IPS-20b (cell line): ENCODE results near the gene ACOT13.
"Not testable (repeated sequence)": the region's sequence is repeated elsewhere in the genome, so short reads cannot be mapped to it uniquely, and the experiment has no call there.

Source experiments
- H3K27ac ChIP-seq: one replicate; pipeline ENCODE4 v1.5.1; 2013; ENCODE audit warnings: low read length
- H3K27me3 ChIP-seq: 2 replicates; pipeline ENCODE4 v1.6.1; 2013; ENCODE audit warnings: mild to moderate bottlenecking, low read length, inconsistent platforms; ENCODE audit not compliant: insufficient read depth
- H3K36me3 ChIP-seq: 2 replicates; pipeline ENCODE4 v1.6.1; 2013; ENCODE audit warnings: low read depth, mild to moderate bottlenecking, inconsistent platforms, low read length, moderate library complexity; ENCODE audit not compliant: insufficient read depth
- H3K4me1 ChIP-seq: 2 replicates; pipeline ENCODE4 v1.6.1; 2013; ENCODE audit warnings: mild to moderate bottlenecking, control low read depth, inconsistent platforms, low read length, moderate library complexity; ENCODE audit not compliant: insufficient read depth
- H3K4me3 ChIP-seq: 2 replicates; pipeline ENCODE4 v1.5.1; 2013; ENCODE audit warnings: mild to moderate bottlenecking, low read length, inconsistent platforms
- H3K9ac ChIP-seq: 2 replicates; pipeline ENCODE4 v1.6.1; 2013; ENCODE audit warnings: low read depth, mild to moderate bottlenecking, inconsistent platforms, low read length, moderate library complexity
- H3K9me3 ChIP-seq: 2 replicates; pipeline ENCODE4 v1.6.1; 2013; ENCODE audit warnings: mild to moderate bottlenecking, low read depth, low read length, inconsistent platforms; ENCODE audit not compliant: insufficient read depth

ACOT13 gene

DNA sequence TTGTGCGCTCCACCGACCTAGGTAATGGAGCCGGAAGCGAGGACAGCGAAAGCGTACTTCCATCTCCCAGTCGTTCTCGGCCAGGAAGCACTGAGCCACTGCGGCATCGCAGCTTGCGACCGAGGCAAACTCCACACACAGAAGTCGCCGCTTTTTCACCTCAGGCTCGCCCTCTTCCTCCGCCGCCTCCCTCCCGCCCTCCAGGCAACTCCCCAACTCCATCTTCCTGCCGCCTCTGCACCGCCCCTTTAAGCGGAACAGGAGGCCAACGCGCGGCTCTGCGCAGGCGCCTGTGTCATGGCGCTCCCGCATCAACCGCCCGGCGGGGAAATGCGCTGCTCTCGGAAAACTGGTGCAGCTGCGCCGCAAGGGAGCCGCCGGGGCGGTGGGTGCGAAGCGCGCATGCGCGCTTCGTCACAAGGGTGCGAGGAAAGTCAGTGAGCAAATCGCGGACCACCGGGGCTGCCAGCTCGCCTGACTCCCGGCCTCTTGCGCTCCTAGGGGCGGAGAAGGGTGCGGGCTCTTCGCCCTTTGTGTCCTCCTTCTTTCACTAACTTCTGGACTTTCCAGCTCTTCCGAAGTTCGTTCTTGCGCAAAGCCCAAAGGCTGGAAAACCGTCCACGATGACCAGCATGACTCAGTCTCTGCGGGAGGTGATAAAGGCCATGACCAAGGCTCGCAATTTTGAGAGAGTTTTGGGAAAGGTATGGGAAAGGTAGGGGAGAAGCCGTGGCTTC, at the start of gene ACOT13, which contains the start of gene TDP2:
Gene ACOT13, plus strand, starts transcription at position 437 of the 737 bp plus-strand sequence. Its CDS starts 187 bp downstream, at position 624.
Gene TDP2, minus strand, starts transcription at position 259 of the 737 bp plus-strand sequence. Its CDS starts 37 bp downstream, at position 222.
- Histone ChIP-seq H3K4me1 (peaks cover 9% of the 10 kb centered on the region; the same call in 1 of the 2 replicates), H3K27ac (peak within 1 kb of the TSS; percentile 96), H3K27me3 (no peaks in the 10 kb centered on the region), H3K4me3 (peak within 1 kb of the TSS; percentile 100), H3K9ac (peak within 1 kb of the TSS; percentile 98), H3K9me3 (peaks cover 31% of the 10 kb centered on the region), H3K36me3 (peaks cover 50% of the 10 kb centered on the region)

DNA sequence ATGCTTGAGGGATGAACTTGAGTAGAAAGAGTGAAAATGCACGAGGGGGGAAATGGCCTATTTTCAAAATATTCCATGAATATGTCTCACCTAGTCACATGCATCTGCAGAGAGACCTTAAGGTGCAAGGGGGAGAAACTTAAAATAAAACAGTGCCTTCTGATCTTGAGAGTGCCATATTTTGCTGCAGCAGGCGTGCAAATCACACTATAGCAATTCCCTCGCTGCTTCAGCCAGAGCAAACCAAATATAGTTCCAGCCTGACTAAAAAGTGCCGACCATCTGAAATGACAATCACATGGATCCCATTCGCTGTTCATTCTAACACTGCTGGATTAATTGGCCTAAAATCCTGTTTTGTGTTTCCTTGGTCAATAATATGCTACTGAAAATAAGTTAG, 47.2 kb upstream of the ACOT13 start:
- Histone ChIP-seq H3K9me3 (no peaks in the 10 kb centered on the region), H3K4me1 (peaks cover 8% of the 10 kb centered on the region; the same call in 1 of the 2 replicates), H3K27ac (no peak overlapping the region)

DNA sequence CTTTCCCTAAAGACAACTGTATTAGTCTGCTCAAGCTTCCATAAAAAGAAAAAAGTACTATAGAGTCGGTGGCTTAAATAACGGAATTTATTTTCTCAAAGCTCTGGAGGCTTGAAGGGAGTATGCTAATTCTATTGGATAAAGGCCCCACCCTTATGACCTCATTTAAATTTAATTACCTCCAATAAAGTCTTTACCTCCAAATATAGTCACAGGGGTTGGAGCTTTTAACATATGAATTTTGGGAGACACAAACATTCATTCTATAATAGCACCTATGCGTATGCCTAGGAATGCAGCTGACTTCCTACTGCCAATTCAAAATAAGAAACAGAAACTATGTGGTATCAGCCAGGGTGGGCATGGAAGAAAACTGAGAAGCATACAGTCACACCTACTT, 46.2 kb upstream of the ACOT13 start:
- no peak overlapping the region for H3K4me3 ChIP-seq
- peaks cover 8% of the 10 kb centered on the region; the same call in 1 of the 2 replicates for H3K4me1 ChIP-seq
- H3K27ac ChIP-seq: no peak overlapping the region
- H3K9me3 ChIP-seq: no peaks in the 10 kb centered on the region
- no peaks in the 10 kb centered on the region for H3K36me3 ChIP-seq
- no peaks in the 10 kb centered on the region for H3K27me3 ChIP-seq
- no peak overlapping the region for H3K9ac ChIP-seq

More for the DNA sequence above, 47.2 kb upstream of the ACOT13 start:
- Histone ChIP-seq H3K4me3 (no peak overlapping the region), H3K9ac (no peak overlapping the region), H3K36me3 (no peaks in the 10 kb centered on the region), H3K27me3 (no peaks in the 10 kb centered on the region)

DNA sequence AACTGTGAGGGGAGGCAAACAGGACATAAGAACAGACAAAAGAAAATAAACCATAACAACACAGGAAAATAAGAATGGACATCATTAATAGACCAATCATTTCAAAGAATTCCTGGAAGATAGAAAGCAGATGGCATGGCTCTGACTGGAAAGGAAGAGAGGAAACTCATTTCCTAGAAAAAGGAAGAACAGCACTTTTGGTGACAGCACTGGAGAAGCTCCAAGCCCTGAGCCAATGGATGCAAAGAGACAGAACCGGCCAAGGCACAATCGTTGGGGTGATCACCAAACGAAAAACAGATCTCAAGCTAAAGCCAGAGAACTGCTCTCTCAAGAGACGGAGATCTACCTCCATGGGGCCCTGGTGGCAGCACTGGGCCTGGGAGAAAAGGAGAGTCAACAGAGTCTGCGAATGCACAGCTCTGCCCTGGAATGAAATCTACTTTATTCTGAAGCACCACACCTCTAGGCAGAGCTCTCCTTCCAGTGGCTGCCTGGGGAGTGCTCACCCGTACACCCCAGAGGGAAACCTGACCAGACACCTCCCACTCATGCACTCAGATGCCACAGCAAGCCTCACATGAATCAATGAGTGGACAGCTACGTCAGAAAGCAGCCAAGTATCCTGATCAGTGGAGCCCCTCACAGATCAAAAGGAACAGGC, 45.1 kb upstream of the ACOT13 start:
- H3K36me3 ChIP-seq: no peaks in the 10 kb centered on the region
- H3K9ac ChIP-seq: no peak overlapping the region
- no peaks in the 10 kb centered on the region for H3K9me3 ChIP-seq
- H3K27me3 ChIP-seq: no peaks in the 10 kb centered on the region
- H3K4me1 ChIP-seq: peaks cover 8% of the 10 kb centered on the region; the same call in 1 of the 2 replicates
- no peak overlapping the region for H3K4me3 ChIP-seq
- no peak overlapping the region for H3K27ac ChIP-seq

DNA sequence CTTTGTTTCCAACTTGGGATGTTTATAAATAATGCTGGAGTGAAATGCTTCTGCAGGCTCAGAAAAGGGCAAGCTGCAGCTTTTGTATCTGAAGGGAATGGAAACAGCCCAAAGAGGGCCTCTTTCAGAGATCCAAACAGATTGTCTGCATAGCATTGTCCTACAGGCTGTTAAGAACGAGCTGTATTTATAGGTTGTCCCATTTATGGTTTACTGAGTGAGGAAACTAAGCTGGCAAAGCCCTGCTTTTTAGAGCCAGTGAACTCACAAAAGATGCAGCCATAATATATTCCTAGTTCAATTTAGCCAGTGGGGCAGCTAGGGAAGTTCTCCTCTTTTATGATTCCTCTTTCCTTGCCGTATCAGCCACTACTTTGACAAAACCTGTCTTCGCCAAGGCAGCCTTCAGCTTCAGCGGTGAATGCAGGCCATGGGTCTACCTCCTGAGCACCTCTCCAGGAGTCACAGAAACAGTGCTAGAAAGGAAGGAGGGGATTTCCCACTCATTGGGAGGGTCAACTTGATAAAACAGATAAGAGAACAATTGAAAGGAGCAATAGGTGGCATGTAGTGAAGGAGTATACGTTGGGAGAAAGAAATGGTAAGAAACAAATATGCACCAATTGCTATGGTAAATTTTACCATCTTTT, 35.9 kb upstream of the ACOT13 start:
- Histone ChIP-seq H3K36me3 (no peaks in the 10 kb centered on the region), H3K27ac (no peak overlapping the region), H3K4me1 (peaks cover 7% of the 10 kb centered on the region; the same call in 1 of the 2 replicates), H3K4me3 (no peak overlapping the region), H3K27me3 (no peaks in the 10 kb centered on the region), H3K9ac (no peak overlapping the region), H3K9me3 (no peaks in the 10 kb centered on the region)

DNA sequence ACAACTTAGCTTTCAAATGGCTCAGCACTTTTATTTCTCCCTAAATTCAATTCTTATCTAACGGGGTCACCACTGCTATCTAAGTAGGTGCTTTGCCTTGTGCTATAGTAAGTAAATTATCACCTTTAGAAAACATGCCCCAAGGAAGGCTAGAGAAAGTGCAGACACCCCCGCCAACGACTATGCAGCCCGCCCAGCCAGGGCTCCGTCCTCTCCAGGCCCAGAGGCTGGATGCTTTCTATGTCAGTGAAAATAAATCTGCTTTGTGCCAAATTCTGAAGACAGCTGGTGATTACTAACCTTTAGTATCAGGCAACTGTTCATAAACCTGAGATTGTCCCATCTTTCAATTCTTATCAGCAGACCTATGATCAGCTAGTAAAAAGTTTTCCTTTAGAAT, 35.2 kb upstream of the ACOT13 start:
- no peaks in the 10 kb centered on the region for H3K27me3 ChIP-seq
- H3K4me1 ChIP-seq: peaks cover 7% of the 10 kb centered on the region; the same call in 1 of the 2 replicates
- H3K9me3 ChIP-seq: no peaks in the 10 kb centered on the region
- H3K4me3 ChIP-seq: no peak overlapping the region
- H3K9ac ChIP-seq: no peak overlapping the region
- H3K27ac ChIP-seq: no peak overlapping the region
- H3K36me3 ChIP-seq: no peaks in the 10 kb centered on the region

DNA sequence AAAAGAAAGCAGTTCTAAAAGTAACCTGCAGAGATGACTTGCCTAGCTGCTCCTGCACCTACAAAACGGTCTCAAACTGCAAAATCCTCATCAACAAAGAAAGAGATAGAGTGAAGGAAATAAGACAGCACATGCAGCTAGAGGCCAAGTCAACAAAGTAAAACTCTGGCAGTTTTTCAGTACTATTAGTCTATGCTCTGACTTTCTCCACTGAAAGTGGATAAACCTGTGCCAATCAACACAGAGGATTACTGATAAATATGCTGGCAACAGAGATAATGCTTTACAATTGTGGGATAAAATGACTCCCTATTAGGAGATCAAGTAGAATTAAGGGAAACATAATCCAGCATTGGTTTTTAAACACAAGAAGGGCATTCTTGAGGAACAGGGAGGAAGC, 34.3 kb upstream of the ACOT13 start:
- H3K9ac ChIP-seq: no peak overlapping the region
- H3K36me3 ChIP-seq: no peaks in the 10 kb centered on the region
- H3K4me1 ChIP-seq: peaks cover 7% of the 10 kb centered on the region; the same call in 1 of the 2 replicates
- H3K4me3 ChIP-seq: no peak overlapping the region
- no peak overlapping the region for H3K27ac ChIP-seq
- no peaks in the 10 kb centered on the region for H3K27me3 ChIP-seq
- H3K9me3 ChIP-seq: no peaks in the 10 kb centered on the region

DNA sequence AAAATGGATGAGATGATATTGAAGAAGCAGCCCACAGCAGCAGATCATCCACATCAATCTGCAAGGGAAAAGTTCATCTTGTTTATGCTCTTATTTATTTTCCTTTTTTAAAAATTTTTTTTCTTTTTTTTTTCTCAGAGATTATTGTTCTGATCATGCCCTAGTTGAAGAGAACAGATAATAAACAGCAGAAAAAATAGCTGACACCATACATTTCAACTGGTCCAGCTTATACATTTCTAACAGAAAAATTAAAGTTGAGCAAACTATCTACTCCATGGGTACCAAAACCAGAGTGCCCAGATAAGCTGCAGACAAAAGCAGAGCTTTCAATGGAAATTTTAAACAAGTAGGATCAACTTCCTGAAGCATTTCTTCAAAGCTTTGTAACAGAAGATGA, 30.2 kb upstream of the ACOT13 start:
- no peaks in the 10 kb centered on the region for H3K36me3 ChIP-seq
- H3K4me1 ChIP-seq: peaks cover 3% of the 10 kb centered on the region; the same call in 1 of the 2 replicates
- H3K4me3 ChIP-seq: no peak overlapping the region
- no peaks in the 10 kb centered on the region for H3K9me3 ChIP-seq
- no peak overlapping the region for H3K27ac ChIP-seq
- no peaks in the 10 kb centered on the region for H3K27me3 ChIP-seq
- no peak overlapping the region for H3K9ac ChIP-seq

DNA sequence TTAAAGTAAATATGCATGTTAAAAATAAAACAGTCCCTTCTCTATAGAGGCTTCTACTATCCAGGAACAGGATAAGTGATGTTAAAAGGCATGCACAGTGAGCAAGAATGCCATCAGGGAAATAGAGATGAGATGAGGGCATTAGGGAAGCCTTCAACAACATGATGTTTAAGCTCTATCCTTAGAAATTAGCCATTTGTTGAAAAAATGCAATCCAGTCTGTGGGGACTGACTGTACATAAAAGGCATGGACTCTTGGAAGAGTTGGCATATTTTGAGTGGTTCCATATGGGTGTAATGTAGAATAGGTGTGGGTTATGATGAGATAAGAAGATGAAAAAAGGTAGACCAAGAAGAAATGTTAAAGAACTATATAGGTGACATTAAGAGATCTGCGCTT, 26.7 kb upstream of the ACOT13 start:
- no peaks in the 10 kb centered on the region for H3K36me3 ChIP-seq

DNA sequence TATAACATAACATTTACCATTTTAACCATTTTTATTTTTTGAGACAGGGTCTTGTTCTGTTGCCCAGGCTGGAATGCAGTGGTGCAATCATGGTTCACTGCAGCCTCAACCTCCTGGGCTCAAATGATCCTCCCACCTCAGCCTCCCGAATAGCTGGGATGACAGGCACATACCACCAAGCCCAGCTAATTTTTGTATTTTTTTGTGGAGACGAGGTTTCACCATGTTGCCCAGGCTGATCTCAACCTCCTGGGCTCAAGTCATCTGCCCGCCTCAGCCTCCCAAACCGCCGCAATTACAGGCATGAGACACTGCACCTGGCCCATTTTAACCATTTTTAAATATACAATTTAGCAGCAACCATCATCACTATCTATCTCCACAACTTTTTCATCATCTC, 26.2 kb upstream of the ACOT13 start:
- not testable (repeated sequence) for H3K9me3 ChIP-seq, H3K4me3 ChIP-seq, H3K9ac ChIP-seq, H3K4me1 ChIP-seq, H3K27ac ChIP-seq, H3K36me3 ChIP-seq
- peaks cover 20% of the 10 kb centered on the region for H3K27me3 ChIP-seq

More for the DNA sequence above, 26.7 kb upstream of the ACOT13 start:
- no peak overlapping the region for H3K9ac ChIP-seq
- H3K4me1 ChIP-seq: no peaks in the 10 kb centered on the region; the same call in 1 of the 2 replicates
- H3K9me3 ChIP-seq: no peaks in the 10 kb centered on the region
- H3K27me3 ChIP-seq: peaks cover 15% of the 10 kb centered on the region
- no peak overlapping the region for H3K27ac ChIP-seq
- no peak overlapping the region for H3K4me3 ChIP-seq

DNA sequence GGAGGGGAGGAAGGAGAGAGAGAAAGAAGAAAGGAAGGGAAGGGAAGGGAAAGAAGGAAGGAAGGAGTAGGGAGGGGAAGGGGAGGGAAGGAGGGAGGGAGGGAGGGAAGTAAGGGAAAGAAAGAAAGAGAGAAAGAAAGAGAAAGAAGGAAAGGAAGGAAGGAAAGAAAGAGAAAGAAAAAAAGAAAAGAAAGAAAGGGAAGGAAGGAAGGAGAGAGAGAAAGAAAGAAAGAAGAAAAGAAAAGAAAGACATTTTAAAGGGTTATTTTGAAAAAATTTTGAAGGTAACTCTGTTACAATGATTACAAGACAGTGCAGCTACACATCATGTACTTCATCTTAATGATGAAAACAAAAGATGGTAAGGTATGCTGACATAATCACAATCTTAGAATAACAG, 24.8 kb upstream of the ACOT13 start:
- Histone ChIP-seq H3K9ac (no peak overlapping the region), H3K27me3 (peaks cover 21% of the 10 kb centered on the region), H3K27ac (no peak overlapping the region), H3K4me3 (no peak overlapping the region), H3K9me3 (no peaks in the 10 kb centered on the region), H3K36me3 (no peaks in the 10 kb centered on the region), H3K4me1 (peaks cover 4% of the 10 kb centered on the region; the same call in 1 of the 2 replicates)
